ENCODE results near the gene PHF21B.

Gene PHF21B

DNA sequence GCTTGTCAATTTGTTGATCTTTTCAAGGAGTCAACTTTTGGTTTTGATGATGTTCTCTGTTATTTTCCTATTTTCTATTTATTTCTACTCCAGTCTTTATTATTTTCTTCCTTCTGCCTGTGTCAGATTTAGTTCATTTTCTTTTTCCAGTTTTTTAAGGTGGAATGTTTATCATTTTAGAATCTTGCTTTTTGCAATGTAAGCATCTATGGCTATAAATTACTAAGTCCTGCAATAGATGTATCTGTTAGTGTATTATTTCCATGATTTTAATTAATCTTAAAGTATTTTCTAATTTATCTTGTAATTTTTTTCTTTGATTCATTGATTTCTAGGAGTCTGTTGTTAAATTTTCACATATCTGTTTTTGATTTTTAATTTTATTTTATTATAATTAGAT, 175.7 kb downstream of the PHF21B start:
- FAIRE-seq: no peak

DNA sequence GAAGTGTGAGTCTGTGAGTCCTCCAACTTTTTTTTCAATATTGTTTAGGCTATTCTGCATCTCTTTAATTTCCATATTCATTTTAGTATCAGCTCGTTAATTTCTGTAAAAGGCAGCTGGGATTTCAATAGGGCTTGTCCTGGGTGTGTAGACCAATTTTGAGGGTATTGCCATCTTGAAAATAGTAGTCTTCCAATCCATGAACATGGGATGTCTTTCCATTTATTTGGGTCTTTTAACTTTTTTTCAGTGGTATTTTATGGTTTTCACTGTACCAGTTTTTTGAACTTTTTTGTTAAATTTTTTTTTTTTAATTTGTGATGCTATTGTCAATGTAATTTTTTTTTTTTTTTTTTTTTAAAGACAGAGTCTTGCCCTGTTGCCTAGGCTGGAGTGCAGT, 177.9 kb downstream of the PHF21B start:
- no peak for FAIRE-seq
